DLD1 (cell line): ENCODE data around the gene UBE2N.
"Not testable (repeated sequence)": the region's sequence is repeated elsewhere in the genome, so short reads cannot be mapped to it uniquely, and the experiment has no call there.

Experiments used
- in situ Hi-C: cut with HindIII; loops from 2 replicates; pipeline ENCODE4 v1.10.0; 2017; ENCODE audit warnings: low sequenced_read_pairs

UBE2N gene

GRCh38 chr12:93387780-93388179 lies 54.0 kb downstream of the UBE2N start:
- in situ Hi-C loops = no loop called here

- in situ Hi-C loops = not testable (repeated sequence)
Measured at GRCh38 chr12:93381976-93382437, 59.7 kb downstream of the UBE2N start.

GRCh38 chr12:93381161-93381975 lies 60.4 kb downstream of the UBE2N start:
- in situ Hi-C loops = no loop called here

GRCh38 chr12:93380480-93381121 lies 61.1 kb downstream of the UBE2N start:
- in situ Hi-C loops = no loop called here

- in situ Hi-C loops = no loop called here
Measured at GRCh38 chr12:93379981-93380361, 61.8 kb downstream of the UBE2N start.

GRCh38 chr12:93379326-93379980 lies 62.3 kb downstream of the UBE2N start:
- in situ Hi-C loops = no loop called here

- in situ Hi-C loops = no loop called here
Measured at GRCh38 chr12:93378998-93379325, 62.8 kb downstream of the UBE2N start.

GRCh38 chr12:93378196-93378997 lies 63.4 kb downstream of the UBE2N start:
- in situ Hi-C loops = not testable (repeated sequence)

GRCh38 chr12:93377252-93378195 lies 64.2 kb downstream of the UBE2N start, which contains the start of gene NUDT4:
TSS of gene NUDT4 (plus strand) at chr12:93377925. CDS start at chr12:93378323, 398 bp downstream.
- in situ Hi-C loops = no loop called here

GRCh38 chr12:93376436-93377251 lies 65.1 kb downstream of the UBE2N start:
- in situ Hi-C loops = no loop called here

GRCh38 chr12:93375906-93376305 lies 65.8 kb downstream of the UBE2N start:
- in situ Hi-C loops = no loop called here

GRCh38 chr12:93373961-93374656 lies 67.6 kb downstream of the UBE2N start:
- in situ Hi-C loops = no loop called here

- in situ Hi-C loops = no loop called here
Measured at GRCh38 chr12:93370947-93371346, 70.8 kb downstream of the UBE2N start.

- in situ Hi-C loops = no loop called here
Measured at GRCh38 chr12:93369505-93369904, 72.2 kb downstream of the UBE2N start.

- in situ Hi-C loops = no loop called here
Measured at GRCh38 chr12:93368766-93369165, 73.0 kb downstream of the UBE2N start.

GRCh38 chr12:93366422-93366821 lies 75.3 kb downstream of the UBE2N start:
- in situ Hi-C loops = no loop called here

GRCh38 chr12:93365616-93366405 lies 75.9 kb downstream of the UBE2N start:
- in situ Hi-C loops = no loop called here

GRCh38 chr12:93363841-93364297 lies 77.9 kb downstream of the UBE2N start:
- in situ Hi-C loops = no loop called here
